ENCODE data around the gene RNF208.

DNA sequence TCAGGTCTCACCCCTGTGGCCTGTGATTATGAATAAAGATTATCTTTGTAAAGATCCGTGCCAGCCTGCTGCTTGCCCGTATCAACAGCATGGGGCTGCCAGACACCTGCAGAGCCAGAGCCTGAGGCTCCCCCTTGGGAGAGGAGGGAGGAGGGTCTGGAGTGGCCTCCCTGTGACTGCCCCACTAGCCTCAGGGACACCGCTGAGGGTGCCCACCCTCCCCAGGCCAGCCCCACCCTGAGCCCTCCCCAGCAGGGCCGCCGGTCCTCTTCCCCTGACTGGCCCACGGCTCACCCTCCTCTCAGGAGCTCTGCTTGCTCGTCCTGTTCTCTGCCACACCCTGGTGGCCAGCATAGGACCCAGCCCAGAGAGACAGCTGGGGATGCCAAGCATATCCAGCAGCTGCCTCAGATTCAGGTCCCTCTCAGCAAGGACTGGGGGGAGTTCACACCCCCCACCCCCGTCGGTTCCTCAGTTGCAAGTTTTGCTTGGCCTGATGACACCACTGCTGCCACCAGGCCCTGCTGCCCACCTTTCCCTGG, 31.7 kb downstream of the RNF208 start:
- TF ChIP-seq, protein P1, sequence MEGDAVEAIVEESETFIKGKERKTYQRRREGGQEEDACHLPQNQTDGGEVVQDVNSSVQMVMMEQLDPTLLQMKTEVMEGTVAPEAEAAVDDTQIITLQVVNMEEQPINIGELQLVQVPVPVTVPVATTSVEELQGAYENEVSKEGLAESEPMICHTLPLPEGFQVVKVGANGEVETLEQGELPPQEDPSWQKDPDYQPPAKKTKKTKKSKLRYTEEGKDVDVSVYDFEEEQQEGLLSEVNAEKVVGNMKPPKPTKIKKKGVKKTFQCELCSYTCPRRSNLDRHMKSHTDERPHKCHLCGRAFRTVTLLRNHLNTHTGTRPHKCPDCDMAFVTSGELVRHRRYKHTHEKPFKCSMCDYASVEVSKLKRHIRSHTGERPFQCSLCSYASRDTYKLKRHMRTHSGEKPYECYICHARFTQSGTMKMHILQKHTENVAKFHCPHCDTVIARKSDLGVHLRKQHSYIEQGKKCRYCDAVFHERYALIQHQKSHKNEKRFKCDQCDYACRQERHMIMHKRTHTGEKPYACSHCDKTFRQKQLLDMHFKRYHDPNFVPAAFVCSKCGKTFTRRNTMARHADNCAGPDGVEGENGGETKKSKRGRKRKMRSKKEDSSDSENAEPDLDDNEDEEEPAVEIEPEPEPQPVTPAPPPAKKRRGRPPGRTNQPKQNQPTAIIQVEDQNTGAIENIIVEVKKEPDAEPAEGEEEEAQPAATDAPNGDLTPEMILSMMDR (IDR thresholded peaks at IDR 0.05; ENCODE audit: low read depth, low read length, missing input control) = no peak
- TF ChIP-seq, protein P2, sequence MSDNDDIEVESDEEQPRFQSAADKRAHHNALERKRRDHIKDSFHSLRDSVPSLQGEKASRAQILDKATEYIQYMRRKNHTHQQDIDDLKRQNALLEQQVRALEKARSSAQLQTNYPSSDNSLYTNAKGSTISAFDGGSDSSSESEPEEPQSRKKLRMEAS (IDR thresholded peaks at IDR 0.05) = no peak
- TF ChIP-seq JUND (IDR thresholded peaks at IDR 0.05) (no peak), YY1 (IDR thresholded peaks at IDR 0.05) (no peak), RXRA (IDR thresholded peaks at IDR 0.05) (no peak), FOXA1 (IDR thresholded peaks at IDR 0.05) (no peak), GABPA (IDR thresholded peaks at IDR 0.05 in 1 of 2, conservative IDR thresholded peaks at IDR 0.05 in 1 of 2) (no peak), RAD21 (IDR thresholded peaks at IDR 0.05) (peak in 1 of 2 donors; percentile 18)
- TF ChIP-seq, protein P3, sequence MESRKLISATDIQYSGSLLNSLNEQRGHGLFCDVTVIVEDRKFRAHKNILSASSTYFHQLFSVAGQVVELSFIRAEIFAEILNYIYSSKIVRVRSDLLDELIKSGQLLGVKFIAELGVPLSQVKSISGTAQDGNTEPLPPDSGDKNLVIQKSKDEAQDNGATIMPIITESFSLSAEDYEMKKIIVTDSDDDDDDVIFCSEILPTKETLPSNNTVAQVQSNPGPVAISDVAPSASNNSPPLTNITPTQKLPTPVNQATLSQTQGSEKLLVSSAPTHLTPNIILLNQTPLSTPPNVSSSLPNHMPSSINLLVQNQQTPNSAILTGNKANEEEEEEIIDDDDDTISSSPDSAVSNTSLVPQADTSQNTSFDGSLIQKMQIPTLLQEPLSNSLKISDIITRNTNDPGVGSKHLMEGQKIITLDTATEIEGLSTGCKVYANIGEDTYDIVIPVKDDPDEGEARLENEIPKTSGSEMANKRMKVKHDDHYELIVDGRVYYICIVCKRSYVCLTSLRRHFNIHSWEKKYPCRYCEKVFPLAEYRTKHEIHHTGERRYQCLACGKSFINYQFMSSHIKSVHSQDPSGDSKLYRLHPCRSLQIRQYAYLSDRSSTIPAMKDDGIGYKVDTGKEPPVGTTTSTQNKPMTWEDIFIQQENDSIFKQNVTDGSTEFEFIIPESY (IDR thresholded peaks at IDR 0.05) = no peak
- TF ChIP-seq, protein P4, sequence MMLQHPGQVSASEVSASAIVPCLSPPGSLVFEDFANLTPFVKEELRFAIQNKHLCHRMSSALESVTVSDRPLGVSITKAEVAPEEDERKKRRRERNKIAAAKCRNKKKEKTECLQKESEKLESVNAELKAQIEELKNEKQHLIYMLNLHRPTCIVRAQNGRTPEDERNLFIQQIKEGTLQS (IDR thresholded peaks at IDR 0.05) = no peak
